Stimulated activated CD8-positive, alpha-beta memory T cell treated with anti-CD3 and anti-CD28 coated beads, Interleukin-4, amount 100 ng/mL, for 24 hours (primary cell): Measurements from ENCODE around the gene NDEL1.

Experiments used
- DNase-seq: peaks from one replicate; pipeline ENCODE4 v3.0.0-alpha.2; 2020; ENCODE audit warnings: low read depth

NDEL1 gene

GRCh38 chr17:8413938-8414337 is 21.7 kb upstream of the NDEL1 start:
- DNase-seq, result no peak

DNA sequence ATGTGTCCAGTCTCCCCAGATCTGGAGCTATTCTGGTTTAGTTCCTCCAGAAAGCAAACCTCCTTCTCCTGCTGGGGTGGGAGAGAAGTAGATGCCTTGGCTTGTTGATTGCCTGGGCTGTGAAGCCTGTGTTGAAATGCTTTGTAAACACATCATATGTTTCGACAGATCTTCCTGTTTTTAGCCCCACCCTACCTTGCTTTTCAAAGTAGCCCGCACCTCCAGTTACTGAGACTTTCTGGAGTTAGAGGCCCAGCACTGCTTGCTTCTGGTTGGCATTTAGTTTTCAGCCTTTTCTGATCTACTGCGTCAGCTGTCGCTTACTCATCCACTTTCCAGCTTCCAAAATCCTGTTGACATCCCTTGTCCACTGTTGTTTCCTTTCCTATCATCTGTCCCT is 17.9 kb upstream of the NDEL1 start:
- no peak for DNase-seq

GRCh38 chr17:8418471-8418870 is 17.2 kb upstream of the NDEL1 start:
- DNase-seq, result no peak

- DNase-seq, result no peak
These were observed 16.4 kb upstream of the NDEL1 start for GRCh38 chr17:8419305-8419704.

GRCh38 chr17:8420041-8420934 is 15.4 kb upstream of the NDEL1 start:
- no peak for DNase-seq

GRCh38 chr17:8421571-8421970 is 14.1 kb upstream of the NDEL1 start:
- no peak for DNase-seq

- DNase-seq, result no peak
These were observed 9.5 kb upstream of the NDEL1 start for GRCh38 chr17:8426094-8426720.

DNA sequence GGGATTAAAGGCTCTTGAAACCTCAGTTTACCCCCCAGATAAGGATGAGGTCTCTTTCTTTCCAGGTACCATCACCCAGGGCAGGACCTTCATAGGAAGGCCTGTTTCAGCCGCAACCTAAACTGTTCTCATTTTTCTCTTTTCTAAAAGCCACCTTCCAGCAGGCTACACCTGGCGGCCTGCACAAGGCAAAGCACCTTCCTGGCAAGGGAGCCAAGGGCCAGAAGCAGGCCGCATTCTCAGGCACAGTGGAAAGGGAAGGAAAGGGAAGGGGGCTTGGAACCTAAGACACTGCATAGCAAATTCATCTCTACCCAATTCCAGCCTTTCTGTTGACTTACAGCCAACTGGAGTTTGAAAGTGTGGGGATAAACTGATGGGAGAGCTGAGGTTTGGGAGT is 8.9 kb upstream of the NDEL1 start:
- no peak for DNase-seq

DNA sequence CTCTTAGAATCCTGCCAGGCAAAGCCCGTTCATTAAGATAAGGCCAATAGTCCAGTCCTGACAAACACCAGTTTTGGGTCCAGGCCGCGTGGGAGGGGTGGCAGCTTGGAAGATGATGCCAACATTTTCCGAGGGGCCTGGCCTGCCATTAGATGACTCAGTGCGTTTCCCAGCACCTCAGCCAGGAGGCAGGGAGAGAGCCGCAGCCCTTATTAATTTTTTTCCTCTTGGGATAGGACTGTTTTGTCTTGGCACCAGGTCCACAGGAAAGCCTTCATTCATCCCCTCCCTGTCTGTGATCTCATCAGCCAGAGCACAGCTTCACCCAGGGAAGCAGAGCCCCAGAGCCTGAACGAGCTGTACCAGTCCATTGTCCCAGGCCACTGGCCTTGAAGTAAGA is 4.7 kb upstream of the NDEL1 start:
- no peak for DNase-seq

GRCh38 chr17:8436169-8436843 is 622 bp downstream of the NDEL1 start:
- DNase-seq, result peak; percentile 49

DNA sequence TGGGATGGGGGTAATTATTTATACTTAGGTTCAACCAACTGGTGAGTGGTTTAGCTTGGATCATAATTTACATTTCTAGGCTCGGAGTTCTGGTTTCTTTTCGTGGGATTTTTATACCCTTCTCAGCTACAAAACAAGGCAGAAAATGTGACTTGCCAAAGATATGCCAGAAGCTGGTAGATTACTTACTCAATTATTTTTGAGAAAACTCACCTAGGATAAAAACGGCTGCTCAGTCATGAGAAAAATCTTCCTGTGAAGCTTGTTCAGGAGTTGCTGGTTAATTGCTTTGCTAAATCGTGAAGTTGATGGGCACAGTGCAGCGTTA is 1.1 kb downstream of the NDEL1 start:
- no peak for DNase-seq

DNA sequence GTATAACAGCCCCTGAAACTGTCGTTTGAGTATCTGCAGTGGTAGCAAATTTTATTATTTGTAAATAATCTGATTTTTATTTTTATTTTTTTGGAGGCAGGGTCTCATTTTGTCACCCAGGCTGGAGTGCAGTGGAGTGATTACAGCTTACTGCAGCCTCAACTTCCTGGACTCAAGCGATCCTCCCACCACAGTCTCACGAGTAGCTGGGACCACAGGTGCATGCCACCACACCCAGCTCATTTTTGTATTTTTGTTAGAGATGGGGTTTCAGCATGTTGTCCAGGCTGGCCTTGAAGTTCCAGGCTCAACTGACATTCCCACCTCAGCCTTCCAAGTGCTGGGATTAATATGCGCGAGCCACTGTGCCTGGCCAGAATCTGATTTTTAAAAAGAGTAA is 2.8 kb downstream of the NDEL1 start:
- DNase-seq, result no peak

DNA sequence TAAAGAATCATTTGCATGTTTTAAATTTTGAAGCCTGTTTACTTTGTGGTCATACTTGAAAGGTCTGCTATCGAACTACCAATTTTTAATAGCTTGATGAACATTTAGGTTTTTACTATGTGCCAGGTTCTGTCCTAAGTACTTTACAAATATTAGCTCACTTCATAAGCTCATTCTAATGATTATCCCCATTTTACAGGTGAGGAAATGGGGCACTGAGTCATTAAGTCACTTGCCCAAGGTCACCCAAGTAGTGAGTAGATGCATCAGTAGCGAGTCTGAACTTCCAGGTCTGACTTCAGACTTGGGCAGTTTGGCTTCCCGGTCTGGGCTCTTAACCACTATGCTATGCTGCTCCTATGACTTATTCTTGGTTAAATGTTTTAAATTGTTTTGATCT is 4.0 kb downstream of the NDEL1 start:
- DNase-seq, result no peak

DNA sequence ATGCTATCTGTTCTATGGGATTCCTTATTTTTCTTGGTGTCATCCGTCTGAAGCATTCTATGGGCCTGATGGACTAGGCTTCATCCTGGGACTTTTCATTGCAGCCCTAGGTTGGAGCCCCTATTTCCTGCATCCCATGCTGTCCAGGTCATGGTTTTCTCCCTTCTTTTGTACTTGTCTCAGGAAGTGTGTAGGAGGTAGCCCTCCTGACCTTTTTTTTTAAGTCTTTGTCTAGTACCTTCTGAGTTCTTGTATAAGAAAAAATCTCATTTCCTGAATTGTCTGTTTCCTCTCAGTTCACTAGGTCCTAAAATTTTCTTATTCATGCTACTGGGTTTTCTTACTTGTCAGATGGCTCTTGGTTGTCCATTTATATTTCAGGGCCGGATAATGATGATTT is 6.0 kb downstream of the NDEL1 start:
- no peak for DNase-seq

- no peak for DNase-seq
These were observed 6.6 kb downstream of the NDEL1 start for GRCh38 chr17:8442310-8442709.

GRCh38 chr17:8443756-8444155 is 8.1 kb downstream of the NDEL1 start:
- no peak for DNase-seq

DNA sequence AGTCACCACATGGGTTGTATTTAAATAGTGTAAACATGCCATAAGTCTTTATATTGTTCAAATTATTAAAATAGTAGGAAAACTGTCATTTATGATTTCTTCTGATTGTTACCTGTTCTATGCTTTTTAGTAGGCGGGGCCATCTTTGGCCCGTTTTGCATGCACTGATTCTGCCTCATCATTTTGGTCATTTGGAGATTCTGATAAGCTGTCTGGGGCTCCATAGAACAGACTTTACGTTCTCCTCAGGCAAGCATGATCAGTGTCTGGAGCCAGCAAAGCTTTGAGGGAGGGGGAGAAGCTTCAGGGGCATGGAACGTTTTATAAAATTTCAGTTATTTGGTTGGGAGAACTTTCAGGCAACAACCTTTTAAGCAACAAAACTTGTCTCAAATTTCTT is 8.8 kb downstream of the NDEL1 start:
- DNase-seq, result no peak

GRCh38 chr17:8445536-8445935 is 9.9 kb downstream of the NDEL1 start:
- DNase-seq, result no peak

- DNase-seq, result no peak
These were observed 12.1 kb downstream of the NDEL1 start for GRCh38 chr17:8447799-8448198.

- DNase-seq, result no peak
These were observed 12.6 kb downstream of the NDEL1 start for GRCh38 chr17:8448310-8448709.

- DNase-seq, result no peak
These were observed 16.4 kb downstream of the NDEL1 start for GRCh38 chr17:8451933-8452614.

DNA sequence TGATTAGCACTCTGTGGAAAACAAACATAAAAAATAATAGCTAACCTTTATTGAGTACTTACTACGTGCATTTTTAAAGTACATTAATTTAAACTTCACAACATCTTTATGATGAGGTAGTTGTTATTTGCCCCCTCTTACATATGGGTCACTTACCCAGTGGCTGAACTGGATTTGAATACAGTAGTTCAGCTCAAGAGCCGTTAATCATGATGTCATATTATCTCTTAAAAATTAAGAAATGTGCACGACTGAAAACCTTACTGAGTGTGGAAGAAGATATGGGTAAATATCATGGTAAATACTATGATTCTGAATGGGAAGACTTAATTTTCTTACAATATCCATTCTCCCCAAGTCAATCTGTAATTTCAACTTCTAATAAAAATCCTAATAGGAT is 17.6 kb downstream of the NDEL1 start:
- no peak for DNase-seq
